OCI-LY1 (cell line): ENCODE data around the gene ZNF350.

Experiments used
- H2AFZ ChIP-seq: fragments of 200-600 bp; sonication (generic), shearing (Covaris generic); 2 replicates; pipeline ENCODE4 v1.6.0; 2014; ENCODE audit warnings: antibody characterized with exemption, mild to moderate bottlenecking, low read length
- H3F3A ChIP-seq: fragments of 200-600 bp; sonication (generic), shearing (Covaris generic); 2 replicates; pipeline ENCODE4 v1.6.0; 2014; ENCODE audit warnings: mild to moderate bottlenecking, antibody characterized with exemption, low read length, moderate library complexity; ENCODE audit not compliant: insufficient read depth
- H3K27ac ChIP-seq: fragments of 200-600 bp; sonication (generic); 2 replicates; pipeline ENCODE4 v1.5.1; 2014; ENCODE audit warnings: low read length, mixed run types, mild to moderate bottlenecking, low read depth; ENCODE audit not compliant: poor library complexity, severe bottlenecking
- H3K27me3 ChIP-seq: fragments of 200-600 bp; sonication (generic); 2 replicates; pipeline ENCODE4 v1.6.0; 2014; ENCODE audit warnings: antibody characterized with exemption, mild to moderate bottlenecking, low read length, moderate library complexity; ENCODE audit not compliant: insufficient read depth
- H3K36me3 ChIP-seq: fragments of 200-600 bp; sonication (generic); 2 replicates; pipeline ENCODE4 v1.6.1; 2014; ENCODE audit warnings: mild to moderate bottlenecking, antibody characterized with exemption, low read length, moderate library complexity, mixed read lengths; ENCODE audit not compliant: insufficient read depth
- H3K4me1 ChIP-seq: fragments of 200-600 bp; sonication (generic); 2 replicates; pipeline ENCODE4 v1.5.1; 2014; ENCODE audit warnings: mild to moderate bottlenecking, low read length, moderate library complexity; ENCODE audit not compliant: insufficient read depth, severe bottlenecking
- H3K4me2 ChIP-seq: fragments of 200-600 bp; sonication (generic), shearing (Covaris generic); 2 replicates; pipeline ENCODE4 v1.6.1; 2014; ENCODE audit warnings: low read length
- H3K4me3 ChIP-seq: fragments of 200-600 bp; sonication (generic); 2 replicates; pipeline ENCODE4 v1.5.1; 2014; ENCODE audit warnings: low read length, low read depth, mild to moderate bottlenecking, mixed read lengths; ENCODE audit not compliant: poor library complexity, severe bottlenecking
- H3K79me2 ChIP-seq: fragments of 200-600 bp; shearing (Covaris generic); 2 replicates; pipeline ENCODE4 v1.6.1; 2016; ENCODE audit warnings: mixed run types, low read length, mixed read lengths; ENCODE audit not compliant: insufficient read depth
- H3K9ac ChIP-seq: fragments of 200-600 bp; sonication (generic), shearing (Covaris generic); 2 replicates; pipeline ENCODE4 v1.6.1; 2014; ENCODE audit warnings: mild to moderate bottlenecking, low read length, mixed read lengths
- H3K9me2 ChIP-seq: fragments of 200-600 bp; sonication (generic), shearing (Covaris generic); 2 replicates; pipeline ENCODE4 v1.6.1; 2014; ENCODE audit warnings: low read depth, mild to moderate bottlenecking, low read length, mixed read lengths
- H3K9me3 ChIP-seq: fragments of 200-600 bp; shearing (Covaris generic); 2 replicates; pipeline ENCODE4 v1.6.1; 2014; ENCODE audit warnings: low read length, mixed read lengths
- H4K20me1 ChIP-seq: fragments of 200-600 bp; sonication (generic), shearing (Covaris generic); 2 replicates; pipeline ENCODE4 v1.6.0; 2016; ENCODE audit warnings: mild to moderate bottlenecking, low read length; ENCODE audit not compliant: insufficient read depth
- EZH2 ChIP-seq: fragments of 200-600 bp; sonication (generic), shearing (Covaris generic); IDR thresholded peaks from 2 replicates; pipeline ENCODE4 v1.8.0; 2017; ENCODE audit warnings: borderline replicate concordance, mixed run types, mild to moderate bottlenecking, antibody characterized with exemption, low read length, moderate library complexity, mixed read lengths
- TF ChIP-seq, protein P1 (sequence below): fragments of 200-600 bp; sonication (generic), shearing (Covaris generic); IDR thresholded peaks from 2 replicates; pipeline ENCODE4 v1.5.1; 2017; ENCODE audit warnings: mild to moderate bottlenecking, antibody characterized with exemption, low read length, moderate library complexity, mixed read lengths

The ZNF350 gene

DNA sequence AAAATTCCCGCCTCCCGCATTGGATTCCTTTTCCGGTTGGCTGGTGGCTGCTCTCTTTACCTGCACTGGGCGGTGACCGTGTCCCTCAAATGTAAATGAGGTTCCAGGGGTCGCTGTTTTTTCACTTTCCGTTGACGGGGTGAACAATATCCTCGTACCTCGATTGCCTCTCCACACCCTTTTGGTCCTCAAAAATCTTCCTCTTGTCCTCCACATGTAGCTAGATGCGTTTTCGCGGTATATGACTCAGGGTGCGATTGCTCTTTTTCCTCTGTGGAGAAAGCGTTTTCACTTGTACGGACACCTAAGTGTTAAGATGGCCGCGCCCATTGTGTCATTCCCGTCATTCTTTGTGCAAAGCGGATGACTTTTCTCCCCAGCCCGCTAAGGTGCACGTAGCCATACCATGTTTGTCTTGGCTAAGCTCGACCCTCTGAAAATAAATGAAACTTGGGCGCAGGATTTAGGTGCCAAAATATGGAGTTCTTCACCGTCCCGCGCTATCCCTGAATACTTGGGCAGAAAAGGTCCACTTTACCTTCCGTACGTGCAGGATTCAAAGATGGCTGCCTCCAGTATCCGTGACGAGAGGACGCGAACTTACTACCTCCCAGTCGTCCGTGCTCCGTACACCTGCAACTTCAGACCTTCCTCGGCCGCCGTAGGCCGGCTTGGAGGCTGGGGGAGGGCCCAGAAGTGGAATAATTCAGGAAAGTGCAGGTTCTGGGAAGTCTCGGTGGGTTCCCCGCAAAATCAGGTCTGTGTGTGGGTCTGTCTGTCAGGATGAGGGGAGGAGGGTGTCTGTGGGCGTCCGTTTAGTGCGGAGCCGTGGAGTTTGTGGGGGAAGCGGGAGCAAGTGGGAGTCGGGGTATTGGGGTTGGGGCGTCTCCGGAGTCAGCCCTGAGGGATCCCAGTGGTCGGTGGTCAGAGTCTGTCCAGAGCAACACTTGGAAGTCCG lies 59.6 kb downstream of the ZNF350 start, which contains the start of gene ZNF613:
Gene ZNF613 (plus strand): TSS at position 689 of the 958 bp plus-strand sequence. CDS start 8,749 bp downstream, outside the sequence.
- peak within 1 kb of the TSS; percentile 66 for H3K27ac ChIP-seq
- H3K4me1 ChIP-seq, result peaks cover 13% of the 10 kb centered on the region
- H3K9me2 ChIP-seq, result no peaks in the 10 kb centered on the region
- no peaks in the 10 kb centered on the region for H3K27me3 ChIP-seq
- H2AFZ ChIP-seq, result peak within 1 kb of the TSS; percentile 50
- H3K79me2 ChIP-seq, result no peaks in the 10 kb centered on the region
- H3K4me3 ChIP-seq, result peak within 1 kb of the TSS; percentile 83
- peak within 1 kb of the TSS; percentile 72 for H3K4me2 ChIP-seq
- TF ChIP-seq, protein P1, sequence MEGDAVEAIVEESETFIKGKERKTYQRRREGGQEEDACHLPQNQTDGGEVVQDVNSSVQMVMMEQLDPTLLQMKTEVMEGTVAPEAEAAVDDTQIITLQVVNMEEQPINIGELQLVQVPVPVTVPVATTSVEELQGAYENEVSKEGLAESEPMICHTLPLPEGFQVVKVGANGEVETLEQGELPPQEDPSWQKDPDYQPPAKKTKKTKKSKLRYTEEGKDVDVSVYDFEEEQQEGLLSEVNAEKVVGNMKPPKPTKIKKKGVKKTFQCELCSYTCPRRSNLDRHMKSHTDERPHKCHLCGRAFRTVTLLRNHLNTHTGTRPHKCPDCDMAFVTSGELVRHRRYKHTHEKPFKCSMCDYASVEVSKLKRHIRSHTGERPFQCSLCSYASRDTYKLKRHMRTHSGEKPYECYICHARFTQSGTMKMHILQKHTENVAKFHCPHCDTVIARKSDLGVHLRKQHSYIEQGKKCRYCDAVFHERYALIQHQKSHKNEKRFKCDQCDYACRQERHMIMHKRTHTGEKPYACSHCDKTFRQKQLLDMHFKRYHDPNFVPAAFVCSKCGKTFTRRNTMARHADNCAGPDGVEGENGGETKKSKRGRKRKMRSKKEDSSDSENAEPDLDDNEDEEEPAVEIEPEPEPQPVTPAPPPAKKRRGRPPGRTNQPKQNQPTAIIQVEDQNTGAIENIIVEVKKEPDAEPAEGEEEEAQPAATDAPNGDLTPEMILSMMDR, result peak; percentile 39; the same call in 1 of the 2 replicates
- no peak for TF ChIP-seq EZH2
- peak within 1 kb of the TSS; percentile 93 for H3K9ac ChIP-seq
- H4K20me1 ChIP-seq, result no peaks in the 10 kb centered on the region
- H3K36me3 ChIP-seq, result peaks cover 33% of the 10 kb centered on the region
- peaks cover 19% of the 10 kb centered on the region for H3K9me3 ChIP-seq
- H3F3A ChIP-seq, result no peaks in the 10 kb centered on the region; the same call in 1 of the 2 replicates

- Histone ChIP-seq H2AFZ (peak overlapping the region; percentile 50; the same call in 1 of the 2 replicates), H3K9me3 (peaks cover 23% of the 10 kb centered on the region), H4K20me1 (no peaks in the 10 kb centered on the region), H3K27ac (no peak overlapping the region), H3K9me2 (no peaks in the 10 kb centered on the region), H3K9ac (no peak overlapping the region; the same call in 1 of the 2 replicates), H3K27me3 (no peaks in the 10 kb centered on the region), H3K4me3 (peak overlapping the region; percentile 83), H3K79me2 (no peaks in the 10 kb centered on the region), H3F3A (no peaks in the 10 kb centered on the region; the same call in 1 of the 2 replicates), H3K4me2 (peak overlapping the region; percentile 72), H3K36me3 (peaks cover 26% of the 10 kb centered on the region), H3K4me1 (peaks cover 13% of the 10 kb centered on the region)
- TF ChIP-seq, protein P1, result no peak
- TF ChIP-seq EZH2, result no peak
Measured at GRCh38 chr19:51926426-51926783, 60.2 kb downstream of the ZNF350 start.

DNA sequence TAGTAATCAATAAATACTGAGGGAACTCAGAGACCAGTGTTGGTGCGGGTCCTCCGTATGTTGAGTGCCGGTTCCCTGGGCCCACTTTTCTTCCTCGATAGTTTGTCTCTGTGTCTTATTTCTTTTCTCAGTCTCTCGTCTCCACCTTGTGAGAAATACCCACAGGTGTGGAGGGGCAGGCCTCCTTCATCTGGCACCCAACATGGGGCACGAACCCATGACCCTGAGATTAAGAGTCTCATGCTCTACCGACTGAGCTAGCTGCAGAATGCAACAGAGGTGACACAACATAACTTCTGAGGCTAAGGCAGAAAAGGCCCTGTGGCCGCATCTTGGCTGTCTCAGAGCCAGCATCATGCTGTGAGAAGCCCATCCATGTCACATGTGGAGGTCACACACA lies 64.7 kb downstream of the ZNF350 start:
- Histone ChIP-seq H3K9me3 (peaks cover 36% of the 10 kb centered on the region), H4K20me1 (no peaks in the 10 kb centered on the region), H3K27ac (no peak overlapping the region), H3K4me3 (no peak overlapping the region), H2AFZ (no peak overlapping the region), H3K79me2 (no peaks in the 10 kb centered on the region), H3K4me2 (no peak overlapping the region), H3F3A (no peaks in the 10 kb centered on the region), H3K4me1 (peaks cover 5% of the 10 kb centered on the region), H3K36me3 (no peaks in the 10 kb centered on the region), H3K9ac (no peak overlapping the region), H3K27me3 (no peaks in the 10 kb centered on the region), H3K9me2 (no peaks in the 10 kb centered on the region)
- TF ChIP-seq, protein P1, result no peak
- no peak for TF ChIP-seq EZH2
